IPS-20b (cell line): ENCODE data around the gene HPS1.
"Not testable (repeated sequence)": the region's sequence is repeated elsewhere in the genome, so short reads cannot be mapped to it uniquely, and the experiment has no call there.

Experiments
- H3K27ac ChIP-seq: one replicate; pipeline ENCODE4 v1.5.1; 2013; ENCODE audit warnings: low read length
- H3K27me3 ChIP-seq: 2 replicates; pipeline ENCODE4 v1.6.1; 2013; ENCODE audit warnings: mild to moderate bottlenecking, low read length, inconsistent platforms; ENCODE audit not compliant: insufficient read depth
- H3K36me3 ChIP-seq: 2 replicates; pipeline ENCODE4 v1.6.1; 2013; ENCODE audit warnings: low read depth, mild to moderate bottlenecking, inconsistent platforms, low read length, moderate library complexity; ENCODE audit not compliant: insufficient read depth
- H3K4me1 ChIP-seq: 2 replicates; pipeline ENCODE4 v1.6.1; 2013; ENCODE audit warnings: mild to moderate bottlenecking, control low read depth, inconsistent platforms, low read length, moderate library complexity; ENCODE audit not compliant: insufficient read depth
- H3K4me3 ChIP-seq: 2 replicates; pipeline ENCODE4 v1.5.1; 2013; ENCODE audit warnings: mild to moderate bottlenecking, low read length, inconsistent platforms
- H3K9ac ChIP-seq: 2 replicates; pipeline ENCODE4 v1.6.1; 2013; ENCODE audit warnings: low read depth, mild to moderate bottlenecking, inconsistent platforms, low read length, moderate library complexity
- H3K9me3 ChIP-seq: 2 replicates; pipeline ENCODE4 v1.6.1; 2013; ENCODE audit warnings: mild to moderate bottlenecking, low read depth, low read length, inconsistent platforms; ENCODE audit not compliant: insufficient read depth

HPS1 gene

GRCh38 chr10:98391578-98391991 lies 55.1 kb downstream of the HPS1 start:
- Histone ChIP-seq H3K4me3 (no peak overlapping the region), H3K4me1 (no peaks in the 10 kb centered on the region), H3K27me3 (no peaks in the 10 kb centered on the region)

GRCh38 chr10:98391065-98391464 lies 55.7 kb downstream of the HPS1 start:
- Histone ChIP-seq H3K27me3 (no peaks in the 10 kb centered on the region), H3K9ac (no peak overlapping the region), H3K9me3 (no peaks in the 10 kb centered on the region), H3K4me3 (no peak overlapping the region), H3K27ac (no peak overlapping the region), H3K4me1 (no peaks in the 10 kb centered on the region), H3K36me3 (no peaks in the 10 kb centered on the region)

More at GRCh38 chr10:98391578-98391991, 55.1 kb downstream of the HPS1 start:
- no peak overlapping the region for H3K27ac ChIP-seq
- no peak overlapping the region for H3K9ac ChIP-seq
- H3K9me3 ChIP-seq, result no peaks in the 10 kb centered on the region
- H3K36me3 ChIP-seq, result no peaks in the 10 kb centered on the region

- H3K36me3 ChIP-seq, result no peaks in the 10 kb centered on the region
- H3K9me3 ChIP-seq, result no peaks in the 10 kb centered on the region
- H3K4me3 ChIP-seq, result no peak overlapping the region
- H3K27me3 ChIP-seq, result no peaks in the 10 kb centered on the region
- no peak overlapping the region for H3K9ac ChIP-seq
- no peak overlapping the region for H3K27ac ChIP-seq
- H3K4me1 ChIP-seq, result no peaks in the 10 kb centered on the region
Observed at GRCh38 chr10:98390406-98390805, 56.3 kb downstream of the HPS1 start.

- H3K36me3 ChIP-seq, result no peaks in the 10 kb centered on the region
- H3K4me1 ChIP-seq, result no peaks in the 10 kb centered on the region
- H3K27ac ChIP-seq, result no peak overlapping the region
- no peak overlapping the region for H3K9ac ChIP-seq
- no peaks in the 10 kb centered on the region for H3K9me3 ChIP-seq
- no peak overlapping the region for H3K4me3 ChIP-seq
- H3K27me3 ChIP-seq, result no peaks in the 10 kb centered on the region
Observed at GRCh38 chr10:98389398-98389797, 57.3 kb downstream of the HPS1 start.

GRCh38 chr10:98388101-98388655 lies 58.6 kb downstream of the HPS1 start:
- Histone ChIP-seq H3K9ac (no peak overlapping the region), H3K4me3 (no peak overlapping the region), H3K27me3 (no peaks in the 10 kb centered on the region), H3K27ac (no peak overlapping the region), H3K36me3 (no peaks in the 10 kb centered on the region), H3K4me1 (no peaks in the 10 kb centered on the region), H3K9me3 (no peaks in the 10 kb centered on the region)

- Histone ChIP-seq H3K36me3 (no peaks in the 10 kb centered on the region), H3K9ac (no peak overlapping the region), H3K9me3 (no peaks in the 10 kb centered on the region), H3K27me3 (no peaks in the 10 kb centered on the region), H3K27ac (no peak overlapping the region), H3K4me1 (peaks cover 4% of the 10 kb centered on the region; the same call in 1 of the 2 replicates), H3K4me3 (no peak overlapping the region)
Observed at GRCh38 chr10:98384531-98385133, 62.1 kb downstream of the HPS1 start.

- H3K9ac ChIP-seq, result no peak overlapping the region
- H3K36me3 ChIP-seq, result no peaks in the 10 kb centered on the region
- peaks cover 4% of the 10 kb centered on the region; the same call in 1 of the 2 replicates for H3K4me1 ChIP-seq
- no peak overlapping the region for H3K4me3 ChIP-seq
- H3K27ac ChIP-seq, result no peak overlapping the region
- H3K9me3 ChIP-seq, result no peaks in the 10 kb centered on the region
- no peaks in the 10 kb centered on the region for H3K27me3 ChIP-seq
Observed at GRCh38 chr10:98383869-98384268, 62.9 kb downstream of the HPS1 start.

GRCh38 chr10:98383134-98383667 lies 63.5 kb downstream of the HPS1 start:
- H3K27me3 ChIP-seq, H3K36me3 ChIP-seq, H3K4me3 ChIP-seq, H3K4me1 ChIP-seq, H3K9me3 ChIP-seq, H3K9ac ChIP-seq, H3K27ac ChIP-seq: not testable (repeated sequence)

GRCh38 chr10:98382691-98383101 lies 64.0 kb downstream of the HPS1 start:
- no peak overlapping the region for H3K4me3 ChIP-seq
- no peaks in the 10 kb centered on the region for H3K36me3 ChIP-seq
- no peak overlapping the region for H3K27ac ChIP-seq
- H3K9ac ChIP-seq, result no peak overlapping the region
- peaks cover 4% of the 10 kb centered on the region; the same call in 1 of the 2 replicates for H3K4me1 ChIP-seq
- no peaks in the 10 kb centered on the region for H3K27me3 ChIP-seq
- 0 out of 2 replicates have a peak, but pooled peaks cover under 1% of the 10 kb centered on the region for H3K9me3 ChIP-seq

- Histone ChIP-seq H3K27me3 (no peaks in the 10 kb centered on the region), H3K4me1 (peaks cover 4% of the 10 kb centered on the region; the same call in 1 of the 2 replicates), H3K9me3 (0 out of 2 replicates have a peak, but pooled peaks cover 4% of the 10 kb centered on the region), H3K27ac (no peak overlapping the region), H3K9ac (no peak overlapping the region), H3K4me3 (no peak overlapping the region), H3K36me3 (no peaks in the 10 kb centered on the region)
Observed at GRCh38 chr10:98380493-98381339, 66.0 kb downstream of the HPS1 start.

GRCh38 chr10:98378722-98379121 lies 68.0 kb downstream of the HPS1 start:
- Histone ChIP-seq H3K9me3 (peaks cover 4% of the 10 kb centered on the region; the same call in 1 of the 2 replicates), H3K27me3 (no peaks in the 10 kb centered on the region), H3K36me3 (no peaks in the 10 kb centered on the region), H3K27ac (no peak overlapping the region), H3K4me3 (no peak overlapping the region), H3K9ac (no peak overlapping the region), H3K4me1 (peaks cover 17% of the 10 kb centered on the region; the same call in 1 of the 2 replicates)
